K562 (cell line): ENCODE measurements around the gene SLC25A2. TPM values are rescaled to one million over a fixed set of nuclear protein-coding genes. Genes with fewer than 3 reads are reported as not detected.

Source experiments
- ASH1L ChIP-seq: fragments of 450-650 bp; IDR thresholded peaks from 2 replicates; pipeline ENCODE4 v1.6.1; 2018; ENCODE audit warnings: borderline replicate concordance, mild to moderate bottlenecking, low read depth; ENCODE audit not compliant: partially characterized antibody
- HNRNPH1 ChIP-seq: fragments of 200-400 bp; formaldehyde crosslinking; optimal IDR thresholded peaks from 2 replicates; pipeline ENCODE3; 2017; ENCODE audit warnings: low read depth, mild to moderate bottlenecking, low read length, moderate library complexity
- HOXB6 ChIP-seq: fragments of 250-450 bp; sonication (Bioruptor Pico); IDR thresholded peaks from 2 replicates; pipeline ENCODE4 v1.5.1; 2022; ENCODE audit warnings: mild to moderate bottlenecking, borderline replicate concordance
- MTA2 ChIP-seq: fragments of 450-650 bp; IDR thresholded peaks from 2 replicates; pipeline ENCODE4 v1.6.1; 2016; ENCODE audit warnings: low read depth
- NR2C2 ChIP-seq, 2 experiments: fragments of 200-800 bp in 1 of 2; sonication (Bioruptor generic) in 1 of 2; sonication (generic) in 1 of 2; formaldehyde crosslinking in 1 of 2; IDR thresholded peaks; 2 replicates each; pipeline versions ENCODE4 v1.6.1 to v1.8.0; 2016 to 2022; ENCODE audit warnings: mild to moderate bottlenecking in 1 of 2, missing compliant biosample characterization in 1 of 2, missing genetic modification characterization in 1 of 2, missing genetic modification reagents in 1 of 2
- POLR2AphosphoS5 ChIP-seq: IDR thresholded peaks from 2 replicates; pipeline ENCODE4 v1.6.1; 2011; ENCODE audit warnings: mild to moderate bottlenecking, low read depth, low read length, moderate library complexity; ENCODE audit not compliant: control insufficient read depth, insufficient read depth
- RREB1 ChIP-seq: fragments of 250-450 bp; sonication (Bioruptor Pico); IDR thresholded peaks from 2 replicates; pipeline ENCODE4 v1.4.0; 2020
- SP1 ChIP-seq: sonication (generic); formaldehyde crosslinking; IDR thresholded peaks from 2 replicates; pipeline ENCODE4 v1.8.1; 2022; ENCODE audit warnings: mild to moderate bottlenecking, missing genetic modification reagents
- STAT5B ChIP-seq: fragments of 250-450 bp; sonication (Bioruptor Pico); IDR thresholded peaks from 2 replicates; pipeline ENCODE4 v1.8.0; 2021; ENCODE audit warnings: mild to moderate bottlenecking, inconsistent platforms
- TCF3 ChIP-seq: sonication (generic); formaldehyde crosslinking; IDR thresholded peaks from 2 replicates; pipeline ENCODE4 v1.4.0; 2020; ENCODE audit warnings: mild to moderate bottlenecking, missing genetic modification reagents
- ZBTB40 ChIP-seq, 2 experiments: fragments of 450-650 bp in 1 of 2; sonication (generic) in 1 of 2; formaldehyde crosslinking in 1 of 2; IDR thresholded peaks; 2 replicates each; pipeline versions ENCODE4 v1.7.1 to v1.9.0; 2016 to 2022; ENCODE audit warnings: inconsistent platforms in 1 of 2, mild to moderate bottlenecking in 1 of 2, missing genetic modification reagents in 1 of 2
- ZC3H11A ChIP-seq: IDR thresholded peaks from 2 replicates; pipeline ENCODE4 v1.6.1; 2012; ENCODE audit warnings: low read depth, low read length, improper control_type of control experiment
- ZNF75A ChIP-seq: fragments of 450-650 bp; formaldehyde crosslinking; IDR thresholded peaks from 2 replicates; pipeline ENCODE4 v1.4.0; 2020; ENCODE audit warnings: mild to moderate bottlenecking
- polyA plus RNA-seq, 8 experiments: library from polyadenylated mRNA; depleted of rRNA in 4 of 8; stranded (reverse) in 5 of 8; unstranded in 3 of 8; fragments of >200 nt; fragmentation: Nextera tagmentation in 2 of 8; fragmentation: Illumina TruSeq in 1 of 8; extraction: Ambion mirVana in 2 of 8; extraction: Trizol in 1 of 8; gene quantifications; 2 replicates each; pipeline versions ENCODE4 v1.2.1 to v1.2.3, GENCODE V29; 2011 to 2014; ENCODE audit warnings: inconsistent platforms in 1 of 8, missing spikeins in 1 of 8
- total RNA-seq, 7 experiments: library from RNA; depleted of rRNA in 6 of 7; stranded (reverse); fragments of >200 nt in 6 of 7; fragmentation: Illumina TruSeq in 2 of 7; extraction: Trizol in 2 of 7; gene quantifications; 2 replicates each; pipeline versions ENCODE4 v1.2.1 to v1.2.3, GENCODE V29; 2011 to 2021; ENCODE audit warnings: low replicate concordance in 1 of 7

The SLC25A2 gene
- total and polyA plus RNA-seq, 9 of the 15 experiments (the other 6 are each of a cell fraction or from before 2014, with no cell fraction given), result 0.09 to 0.11 (median 0.11) TPM; not detected in 6

- TF ChIP-seq RREB1 (CRISPR knock-in tag) (no peak), ZBTB40 (IDR thresholded peaks at IDR 0.05) (no peak), ZBTB40 (CRISPR knock-in tag; IDR thresholded peaks at IDR 0.05) (no peak), HNRNPH1 (no peak), ASH1L (no peak), HOXB6 (CRISPR knock-in tag) (no peak), SP1 (no peak), POLR2AphosphoS5 (peak; percentile 89), ZC3H11A (no peak), ZNF75A (CRISPR knock-in tag) (no peak), TCF3 (CRISPR knock-in tag) (peak; percentile 72), MTA2 (peak; percentile 81), NR2C2 (CRISPR knock-in tag; IDR thresholded peaks at IDR 0.05) (no peak), NR2C2 (tag; IDR thresholded peaks at IDR 0.05) (no peak), STAT5B (CRISPR knock-in tag) (no peak)
Observed at GRCh38 chr5:141298376-141298775, 5.5 kb downstream of the SLC25A2 start (continued).
